Adrenal gland (tissue), 12 donors: ENCODE data around the gene NLRC5. TPM values are rescaled to one million over a fixed set of nuclear protein-coding genes. Genes with fewer than 3 reads are reported as not detected.
A peak's percentile ranks its signal among the peaks of the same experiment; 100 is the strongest.

Source experiments
- DNase-seq, 7 donors: peaks; one replicate each; pipeline ENCODE4 v3.0.0-alpha.2; 2019 to 2020
- H3K27ac ChIP-seq, 5 donors: fragments of 200-600 bp; sonication (generic) in 4 of 5; 1 replicate in 3 of 5; 2 replicates in 2 of 5; pipeline versions ENCODE4 v1.5.1 to v1.8.0; 2016 to 2020; ENCODE audit warnings: mild to moderate bottlenecking in 1 of 5
- H3K27me3 ChIP-seq: fragments of 200-600 bp; 2 replicates; pipeline ENCODE4 v1.8.0; 2021
- H3K36me3 ChIP-seq, 2 donors: fragments of 200-600 bp; replicated peaks in 1 of 2; 1 replicate in 1 of 2; 2 replicates in 1 of 2; pipeline versions ENCODE4 v1.5.1 to v1.8.0; 2018 to 2022
- H3K4me1 ChIP-seq, 2 donors: fragments of 200-600 bp; replicated peaks in 1 of 2; 1 replicate in 1 of 2; 2 replicates in 1 of 2; pipeline versions ENCODE4 v1.5.1 to v1.8.0; 2018 to 2021
- H3K4me3 ChIP-seq, 4 donors: fragments of 200-600 bp; sonication (generic) in 3 of 4; one replicate each; pipeline ENCODE4 v1.5.1; 2016 to 2018
- H3K9me3 ChIP-seq, 3 donors: fragments of 200-600 bp; sonication (generic) in 1 of 3; replicated peaks in 1 of 3; 1 replicate in 2 of 3; 2 replicates in 1 of 3; pipeline versions ENCODE4 v1.5.1 to v1.8.0; 2016 to 2021
- CTCF ChIP-seq, 6 experiments: fragments of 450-650 bp in 4 of 6; fragments of 200-600 bp in 2 of 6; sonication (generic) in 1 of 6; IDR thresholded peaks; 1 replicate in 5 of 6; 2 replicates in 1 of 6; pipeline versions ENCODE4 v1.5.1 to v1.8.0; 2016 to 2021; ENCODE audit warnings: antibody characterized with exemption in 6 of 6, mild to moderate bottlenecking in 2 of 6, moderate library complexity in 1 of 6
- POLR2A ChIP-seq, 2 donors: fragments of 450-650 bp; IDR thresholded peaks; one replicate each; pipeline ENCODE4 v1.6.1; 2017; ENCODE audit warnings: antibody characterized with exemption in 2 of 2, mild to moderate bottlenecking in 2 of 2, moderate library complexity in 1 of 2
- WGBS, 4 donors: extraction: QIAGEN DNeasy Blood & Tissue Kit in 2 of 4; methylation state at CpG; one replicate each; pipeline versions ENCODE4 v1.1.5 to v1.1.7; 2013 to 2017; 5-methylcytosine and 5-hydroxymethylcytosine counted together
- intact Hi-C, 2 donors: fragments of 100-400 bp; cut with DNase I; formaldehyde crosslinking; loops; one replicate each; pipeline versions ENCODE4 v1.14.1 to v1.15.0; 2022 to 2023
- polyA plus RNA-seq, 3 donors: library from polyadenylated mRNA; stranded (reverse); fragments of 200-250 nt in 2 of 3; fragments of 350-450 nt in 1 of 3; fragmentation: Illumina TruSeq in 1 of 3; extraction: RNeasy Lipid Tissue Mini Kit (QIAGEN cat#74804) in 1 of 3; gene quantifications; one replicate each; pipeline ENCODE4 v1.2.3, GENCODE V29; 2013 to 2014
- total RNA-seq, 9 donors: library from RNA; depleted of rRNA in 4 of 9; stranded (reverse); fragments of >200 nt in 4 of 9; fragments of 120-200 nt in 1 of 9; fragmentation: NEBNext Ultra II Directional in 1 of 9; extraction: Animal tissue kit (Norgen Biotek cat#: 25700) in 1 of 9; gene quantifications; one replicate each; pipeline versions ENCODE4 v1.1.0 to v1.2.4, GENCODE V29; 2013 to 2023
- donor health status: healthy with polysubstance abuse.
- donor health status: Bipolar disorder and iron deficiency.
- donor health status: DM: yes; HTN: yes; CAD: no.
- donor health status: DM: no; HTN: no; CAD: no.
- donor health status: DM: no; HTN: no; CAD: no.
- donor health status: DM: yes; HTN: yes; CAD: no.

NLRC5 gene
- total and polyA plus RNA-seq, 12 donors = 6.0 to 89.0 (median 26.6) TPM

DNA sequence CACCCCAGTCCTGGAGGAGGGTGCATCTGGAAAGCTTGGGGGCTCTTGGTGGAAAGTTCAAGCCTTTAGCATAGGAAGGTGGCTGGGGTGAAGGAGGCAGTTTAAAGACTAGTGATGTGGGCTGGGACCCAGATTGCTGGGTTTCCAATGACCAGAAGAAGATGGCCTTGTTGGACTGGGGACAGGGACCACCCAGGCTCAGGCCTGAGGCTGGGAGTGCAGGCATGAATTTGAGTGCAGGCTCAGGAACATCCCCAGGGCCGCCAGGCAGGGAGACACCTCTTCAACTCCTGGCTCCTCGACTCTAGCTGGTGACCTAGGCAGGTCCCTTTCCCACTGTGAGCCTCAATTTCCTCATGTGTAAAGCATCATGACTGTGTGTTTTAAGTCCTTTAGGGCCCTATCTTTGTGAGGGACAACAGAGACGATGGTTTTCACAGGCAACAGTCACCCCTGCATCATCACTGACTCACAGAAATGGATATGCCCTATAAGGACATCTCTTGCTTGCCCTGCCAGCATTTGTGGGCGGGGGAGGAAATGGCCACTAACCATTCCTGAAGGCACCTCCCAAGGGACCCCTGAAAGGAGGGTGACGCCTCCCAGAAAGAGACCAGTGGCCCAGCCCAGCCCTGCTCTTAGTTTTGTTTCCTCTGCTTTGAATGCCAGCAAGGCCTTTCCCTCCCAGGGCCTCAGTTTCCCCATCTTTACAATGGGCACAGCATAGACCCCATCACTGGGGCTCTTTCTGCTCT, 11.1 kb downstream of the NLRC5 start:
- 49 to 70% (median 63%) methylated on average over 2 to 5 of the region's 5 CpGs for WGBS, 4 donors
- no peak overlapping the region for H3K4me3 ChIP-seq
- intact Hi-C loops = no loop called here
- no peaks in the 10 kb centered on the region for H3K4me1 ChIP-seq
- peaks cover 0 to 4% of the 10 kb centered on the region in 2 donors for H3K36me3 ChIP-seq
- DNase-seq = peak in 5 of 7 donors; percentile 29 to 54 (median 47)
- H3K27me3 ChIP-seq = no peaks in the 10 kb centered on the region
- H3K9me3 ChIP-seq = no peaks in the 10 kb centered on the region
- peak overlapping the region in 2 of 5 donors; percentile 52 to 53 for H3K27ac ChIP-seq
- TF ChIP-seq CTCF (IDR thresholded peaks at IDR 0.05) = no peak
- TF ChIP-seq POLR2A (IDR thresholded peaks at IDR 0.05) = no peak

- H3K27ac ChIP-seq = peak overlapping the region in 1 of 5 donors; percentile 53
- H3K27me3 ChIP-seq = no peaks in the 10 kb centered on the region
- TF ChIP-seq POLR2A (IDR thresholded peaks at IDR 0.05) (no peak), CTCF (IDR thresholded peaks at IDR 0.05) (no peak)
- H3K4me3 ChIP-seq = no peak overlapping the region
- no peaks in the 10 kb centered on the region for H3K4me1 ChIP-seq
- H3K36me3 ChIP-seq = peaks cover 0 to 4% of the 10 kb centered on the region in 2 donors
- peak in 1 of 7 donors; percentile 3 for DNase-seq
- intact Hi-C loops = no loop called here
- H3K9me3 ChIP-seq = no peaks in the 10 kb centered on the region
- WGBS, 4 donors = 83 to 89% (median 85%) methylated on average over 8 of the region's 8 CpGs
Observed at GRCh38 chr16:57001026-57001679, 11.8 kb downstream of the NLRC5 start.

GRCh38 chr16:57003439-57004386, 14.4 kb downstream of the NLRC5 start:
- 86 to 90% (median 88%) methylated on average over 20 to 22 of the region's 22 CpGs for WGBS, 4 donors
- Histone ChIP-seq H3K27me3 (no peaks in the 10 kb centered on the region), H3K27ac (no peak overlapping the region), H3K4me3 (no peak overlapping the region), H3K9me3 (no peaks in the 10 kb centered on the region), H3K4me1 (no peaks in the 10 kb centered on the region), H3K36me3 (peaks cover 0 to 4% of the 10 kb centered on the region in 2 donors)
- peak in 2 of 7 donors; percentile 6 to 11 for DNase-seq
- TF ChIP-seq POLR2A (IDR thresholded peaks at IDR 0.05) (no peak), CTCF (IDR thresholded peaks at IDR 0.05) (no peak)
- intact Hi-C loops = no loop called here
